Kidney tubule cell (primary cell): ENCODE data around the gene SLC4A2.
A peak's percentile ranks its signal among the peaks of the same experiment; 100 is the strongest.

ENCODE experiments used
- DNase-seq: peaks from one replicate; pipeline ENCODE4 v3.0.0-alpha.2; 2018; ENCODE audit warnings: low spot score

Gene SLC4A2

DNA sequence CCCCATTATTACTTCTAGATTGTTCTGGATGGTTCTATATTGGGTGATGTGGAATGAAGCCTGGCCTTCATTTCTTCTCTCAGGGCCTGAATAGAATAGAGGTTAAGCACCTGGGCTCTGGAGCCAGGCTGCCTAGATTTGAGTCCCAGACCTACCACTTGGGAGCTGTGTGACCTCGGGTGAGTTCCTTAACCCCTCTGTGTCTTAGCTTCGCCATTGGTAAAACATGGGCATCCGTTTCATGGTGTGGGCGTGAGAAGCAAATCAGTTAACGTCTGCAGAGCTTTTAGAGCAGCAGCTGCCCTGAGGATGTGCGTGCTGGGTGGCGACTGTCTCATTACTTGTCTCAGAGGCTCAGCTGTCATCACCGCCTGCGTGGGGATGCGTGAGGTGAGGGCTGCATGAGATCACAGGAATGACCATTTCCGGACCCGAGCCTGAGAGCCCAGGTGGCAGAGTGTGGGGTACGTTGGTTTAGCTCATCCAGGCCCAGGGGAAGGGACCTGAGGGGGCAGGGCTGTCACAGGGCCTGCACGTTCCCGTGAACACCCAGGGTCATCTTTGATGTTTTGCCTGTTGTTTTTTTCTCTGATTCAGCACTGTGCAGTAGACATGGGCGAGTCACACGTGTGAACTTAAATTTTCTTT, 36.6 kb downstream of the SLC4A2 start:
- peak; percentile 45 for DNase-seq

DNA sequence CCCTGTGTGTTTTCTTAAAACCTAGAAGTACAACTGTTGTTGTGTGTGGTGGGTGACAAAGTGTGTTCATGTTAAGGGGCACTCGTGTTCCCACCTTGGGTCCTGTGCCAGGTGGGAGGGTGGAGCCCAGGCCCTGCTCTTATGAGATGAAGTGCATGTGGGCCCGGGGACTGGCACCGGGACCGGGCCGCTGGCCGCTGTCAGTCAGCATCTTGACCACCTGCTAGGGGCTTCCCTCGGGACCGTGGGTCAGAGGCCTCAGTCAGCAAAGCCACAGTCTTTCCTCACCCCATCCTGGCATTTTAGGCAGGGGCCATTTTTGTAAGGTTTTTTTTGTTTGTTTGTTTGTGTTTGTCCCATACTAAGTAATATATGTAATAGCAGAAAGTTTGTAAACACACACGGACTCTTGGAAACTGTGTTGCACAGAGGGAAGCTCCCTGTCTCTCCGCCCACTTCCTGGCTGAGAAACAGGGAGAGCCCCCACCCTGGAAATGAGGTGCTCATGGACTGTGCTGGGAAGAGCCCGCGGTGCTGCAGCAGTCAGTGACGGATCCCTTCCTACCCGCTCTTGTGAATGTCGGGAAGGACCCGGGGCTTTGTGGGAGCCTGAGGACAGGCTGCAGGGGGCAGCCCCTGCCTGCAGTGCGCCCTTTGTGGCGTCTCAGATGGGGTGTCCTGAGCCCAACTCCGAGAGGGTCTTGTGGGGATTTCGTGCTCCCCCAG, 40.3 kb downstream of the SLC4A2 start:
- no peak for DNase-seq

DNA sequence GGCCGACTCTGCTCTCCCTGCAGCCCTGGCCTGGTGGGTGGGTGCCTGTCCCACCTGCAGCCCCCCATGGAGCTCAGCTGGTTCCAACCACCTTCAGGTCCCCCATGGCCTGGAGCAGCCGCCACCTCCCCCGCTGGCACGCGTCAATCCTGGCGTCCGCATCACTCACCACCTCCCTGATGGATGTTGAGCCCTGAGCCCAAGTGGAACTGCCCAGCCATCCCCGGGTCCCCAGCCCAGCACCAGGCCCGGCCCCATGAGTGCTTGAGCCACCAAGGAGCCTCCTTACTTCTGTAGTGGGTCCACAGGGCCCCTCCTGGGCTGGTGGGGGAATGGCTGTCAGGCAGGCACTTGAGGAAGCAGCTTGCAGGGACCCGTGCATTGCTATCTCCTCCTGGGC, 41.5 kb downstream of the SLC4A2 start:
- DNase-seq: no peak

DNA sequence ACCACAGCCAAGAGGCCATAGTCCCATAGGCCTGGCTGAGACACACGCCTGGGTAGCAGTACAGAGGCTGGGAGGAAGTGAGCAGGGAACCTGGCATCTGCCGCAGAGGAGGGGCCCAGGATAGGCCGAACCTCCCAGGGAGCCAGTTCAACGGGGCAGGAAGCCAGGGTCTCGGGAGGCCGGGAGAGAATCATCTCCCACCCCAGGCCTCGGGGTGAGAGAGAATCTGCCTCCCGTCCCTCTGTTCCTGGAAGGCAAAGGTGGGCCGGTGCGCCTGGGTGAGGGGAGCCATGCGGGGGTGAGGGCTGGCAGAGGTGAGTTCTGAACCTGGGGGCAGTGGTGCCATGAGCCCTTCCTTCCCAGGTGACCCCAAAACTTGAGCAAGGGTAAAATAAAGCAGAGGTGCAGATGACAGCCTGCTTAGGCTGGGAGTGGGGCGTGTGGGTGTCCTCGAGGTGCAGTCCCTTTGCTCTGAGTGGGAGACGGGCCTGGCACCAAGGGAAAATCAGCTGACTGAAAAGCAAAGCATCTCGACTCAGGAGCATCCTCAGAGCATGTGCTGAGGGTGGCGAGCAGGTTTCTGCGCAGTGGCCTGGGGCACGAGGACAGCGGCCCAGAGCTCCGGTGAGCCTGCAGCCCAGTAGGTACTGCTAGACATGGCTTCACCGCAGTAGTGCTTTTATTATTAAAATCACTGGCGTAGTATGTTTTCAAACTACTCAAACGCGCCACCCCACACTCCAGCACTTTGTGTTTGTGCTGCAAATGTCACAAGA, 42.4 kb downstream of the SLC4A2 start:
- DNase-seq: no peak

DNA sequence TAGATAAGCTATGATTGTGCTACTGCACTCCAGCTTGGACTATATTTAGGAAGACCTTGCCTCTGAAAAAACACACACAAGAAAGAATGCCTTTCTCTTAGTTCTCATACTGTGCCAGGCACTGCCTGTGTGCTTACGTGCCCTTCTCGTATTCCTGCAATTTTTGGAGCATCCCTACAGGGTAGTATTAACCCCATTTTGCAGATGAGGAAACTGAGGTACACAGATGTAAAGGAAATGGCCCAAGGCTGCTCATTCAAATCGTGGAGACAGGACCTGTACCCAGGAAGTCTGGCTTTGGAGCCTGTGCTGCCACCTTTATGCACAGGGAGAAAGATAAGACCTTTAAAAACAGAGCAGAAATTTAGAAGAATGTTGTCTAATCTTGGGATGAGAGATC, 43.6 kb downstream of the SLC4A2 start:
- DNase-seq: no peak

DNA sequence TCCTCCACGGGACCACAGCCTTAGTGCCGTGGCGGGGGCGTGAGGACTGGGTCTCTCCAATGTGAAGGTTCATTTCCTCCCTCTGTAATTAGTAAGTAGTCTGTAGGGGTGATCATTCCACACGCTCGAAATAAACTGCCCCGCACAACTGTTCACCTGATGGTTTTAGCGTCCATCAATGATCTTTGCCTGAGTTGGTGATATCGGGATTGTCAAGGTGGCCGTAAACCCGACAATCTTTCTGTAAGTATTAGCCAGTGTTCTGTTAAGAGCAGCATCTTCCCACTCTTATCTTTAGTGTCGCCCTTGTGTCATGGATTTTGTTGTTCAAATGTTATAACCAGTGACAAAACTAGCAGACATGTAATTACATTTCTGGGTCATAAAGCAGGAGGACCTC, 44.6 kb downstream of the SLC4A2 start:
- DNase-seq: no peak

DNA sequence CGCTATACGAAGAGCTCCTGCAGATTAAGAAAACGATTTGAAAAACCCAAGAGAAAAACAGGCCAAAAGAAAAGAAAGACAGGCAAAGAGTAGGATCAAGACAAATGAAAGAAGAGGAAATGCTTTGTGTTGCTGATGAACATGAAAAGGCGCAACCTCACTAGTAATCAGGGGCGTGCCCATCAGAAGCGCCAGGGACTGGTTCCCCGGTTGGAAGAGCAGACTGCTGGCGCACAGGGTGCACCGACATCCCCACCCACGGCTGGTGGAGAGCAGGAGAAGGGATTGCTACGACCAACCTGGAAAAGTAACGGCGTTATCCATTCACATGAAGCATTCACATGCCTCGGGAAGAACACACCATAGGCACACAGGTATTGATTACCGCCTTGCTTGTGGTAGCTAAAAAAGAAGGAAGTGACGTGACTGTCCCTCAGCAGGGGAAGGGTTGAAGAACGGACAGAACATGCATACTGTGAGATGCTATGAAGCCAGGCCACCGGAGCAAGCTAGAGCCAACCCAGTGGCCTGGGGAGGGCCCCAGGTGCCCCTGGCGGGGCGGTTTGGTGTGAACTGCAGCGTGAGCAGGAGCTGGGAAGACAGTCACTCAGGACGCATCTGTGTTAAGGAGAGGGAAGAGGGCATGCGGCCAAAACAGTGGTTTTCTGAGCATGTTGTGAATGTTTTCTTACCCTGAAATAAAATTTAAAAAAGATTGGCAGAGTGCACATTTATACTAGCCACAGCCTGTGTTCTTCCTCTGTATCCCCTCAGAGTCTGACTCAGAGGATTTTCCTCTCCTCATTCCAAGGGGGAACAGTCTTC, 45.2 kb downstream of the SLC4A2 start:
- no peak for DNase-seq

DNA sequence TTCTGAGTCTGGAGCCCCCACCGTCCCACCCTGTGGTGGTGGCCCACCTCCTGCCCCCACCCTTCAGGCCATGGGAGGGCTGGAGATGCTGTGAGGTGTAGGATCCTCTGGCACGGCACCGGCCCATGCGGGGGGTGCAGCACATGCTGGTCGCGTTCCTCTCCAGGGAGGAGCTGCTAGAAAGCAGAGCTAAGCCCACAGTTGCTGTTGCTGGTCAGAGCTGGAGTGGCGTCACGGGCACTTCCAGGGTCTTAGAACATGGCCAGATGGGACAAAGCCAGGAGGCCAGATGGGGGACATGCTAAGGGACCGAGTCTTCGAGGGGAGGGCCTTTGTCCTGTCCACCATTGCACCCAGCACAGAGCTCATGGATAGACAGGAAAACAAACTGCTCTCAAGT, 48.5 kb downstream of the SLC4A2 start:
- DNase-seq: no peak

DNA sequence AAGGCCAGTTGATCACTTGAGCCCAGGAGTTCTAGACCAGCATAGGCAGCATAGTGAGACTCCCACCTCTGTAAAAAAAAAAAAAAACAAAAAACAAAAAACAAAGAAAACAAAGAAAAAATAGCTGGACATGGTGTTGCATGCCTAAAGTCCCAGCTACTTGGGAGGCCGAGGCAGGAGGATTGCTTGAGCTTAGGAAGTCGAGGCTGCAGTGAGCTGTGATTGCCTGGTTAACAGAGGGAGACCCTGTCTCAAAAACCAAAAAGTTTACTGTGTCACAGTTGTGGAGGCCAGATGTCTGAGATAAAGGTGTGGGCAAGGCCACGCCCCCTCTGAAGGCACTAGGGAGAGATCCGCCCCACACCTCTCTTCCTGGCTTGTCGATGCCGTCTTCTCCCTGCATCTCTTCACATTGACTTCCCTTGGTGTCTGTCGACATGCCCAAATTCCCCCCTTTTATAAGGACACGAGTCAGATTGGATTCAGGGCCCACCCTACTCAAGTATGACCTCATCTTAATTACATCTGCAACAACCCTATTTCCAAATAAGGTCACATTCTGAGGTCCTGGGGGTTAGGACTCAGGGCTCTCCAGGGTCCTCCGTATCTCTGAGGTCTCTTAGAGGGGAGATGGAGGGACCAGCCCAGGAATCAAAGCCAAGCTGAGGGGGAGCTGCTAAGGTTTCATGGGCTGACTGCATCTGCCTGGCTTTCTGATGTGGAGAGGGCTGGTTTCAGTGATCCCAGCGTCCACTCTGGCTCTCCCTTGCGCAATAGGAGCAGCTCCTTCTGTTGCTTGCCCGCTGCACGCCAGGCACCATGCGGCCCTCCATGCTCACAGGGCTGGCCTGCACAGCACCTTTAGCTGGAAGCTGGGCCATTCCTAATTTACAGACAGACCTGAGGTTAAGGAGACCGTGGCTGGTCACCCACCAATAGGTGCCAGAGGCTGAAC, 50.0 kb downstream of the SLC4A2 start:
- DNase-seq: no peak

DNA sequence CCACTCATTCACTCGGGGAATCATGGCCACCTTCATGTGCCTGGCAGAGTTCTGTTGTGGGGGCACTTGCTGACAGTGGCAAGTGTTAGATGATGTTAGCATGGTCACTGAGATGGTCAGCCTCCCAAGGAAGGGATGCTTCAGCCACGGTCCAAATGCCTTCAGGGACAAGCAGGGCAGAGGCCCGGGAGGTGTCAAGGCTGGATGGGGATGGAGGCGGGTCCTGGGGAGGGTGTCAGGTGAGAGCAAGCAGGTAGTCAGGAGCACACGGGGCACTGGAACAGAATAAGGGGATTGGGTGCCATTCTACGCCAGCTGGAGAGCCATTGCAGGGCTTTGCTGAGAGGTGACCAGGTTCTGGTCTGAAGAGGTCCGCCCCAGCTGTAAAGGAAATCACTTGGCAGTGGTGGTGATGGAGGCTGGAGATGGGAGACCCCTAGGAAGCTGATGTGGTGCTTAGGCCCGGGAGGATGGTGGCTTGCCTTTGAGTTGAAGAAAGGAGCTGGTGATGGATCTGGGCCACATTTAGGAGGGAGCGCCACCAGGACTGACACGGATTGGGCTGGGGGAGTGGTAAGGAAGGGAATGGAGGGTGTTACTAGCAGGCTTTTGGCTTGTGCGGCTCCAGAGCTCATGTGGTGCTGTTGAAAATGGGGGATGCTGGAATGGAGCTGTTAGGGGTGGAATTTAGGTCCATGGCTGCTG, 51.0 kb downstream of the SLC4A2 start:
- DNase-seq: no peak

DNA sequence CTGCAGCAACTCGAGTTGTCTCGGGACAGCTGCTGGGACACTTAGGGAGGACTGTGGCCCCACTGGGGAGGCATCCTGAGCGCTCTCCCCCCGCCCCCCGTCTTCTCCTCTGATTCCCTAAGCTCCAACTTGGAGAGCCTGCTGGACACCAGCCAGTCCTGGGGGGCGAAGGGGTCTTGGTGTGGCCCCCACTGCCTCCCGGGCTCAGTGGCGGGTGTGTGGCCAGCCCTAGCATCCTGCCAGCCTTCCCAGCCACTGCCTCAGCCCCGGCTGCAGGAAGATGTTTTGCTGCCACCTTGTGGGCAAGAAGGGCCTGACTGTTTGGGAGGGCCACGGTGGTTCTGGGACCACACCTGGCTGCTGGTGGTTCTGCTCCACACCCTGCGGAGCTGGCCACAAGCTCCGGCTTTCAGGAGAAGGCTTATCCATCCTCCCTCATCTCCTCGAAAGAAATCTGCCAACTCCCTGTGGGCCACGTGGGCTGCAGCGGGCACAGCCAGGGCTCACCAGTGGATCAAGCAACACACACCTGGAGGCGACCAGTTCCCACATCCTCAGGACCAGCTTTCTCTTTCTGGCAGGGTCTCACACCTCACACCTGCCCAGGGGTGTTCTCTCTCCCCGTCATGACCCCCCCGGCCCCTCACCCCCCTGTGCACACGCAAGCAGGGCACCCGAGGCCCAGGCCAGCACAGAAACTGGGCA, 51.7 kb downstream of the SLC4A2 start:
- DNase-seq: peak; percentile 75

DNA sequence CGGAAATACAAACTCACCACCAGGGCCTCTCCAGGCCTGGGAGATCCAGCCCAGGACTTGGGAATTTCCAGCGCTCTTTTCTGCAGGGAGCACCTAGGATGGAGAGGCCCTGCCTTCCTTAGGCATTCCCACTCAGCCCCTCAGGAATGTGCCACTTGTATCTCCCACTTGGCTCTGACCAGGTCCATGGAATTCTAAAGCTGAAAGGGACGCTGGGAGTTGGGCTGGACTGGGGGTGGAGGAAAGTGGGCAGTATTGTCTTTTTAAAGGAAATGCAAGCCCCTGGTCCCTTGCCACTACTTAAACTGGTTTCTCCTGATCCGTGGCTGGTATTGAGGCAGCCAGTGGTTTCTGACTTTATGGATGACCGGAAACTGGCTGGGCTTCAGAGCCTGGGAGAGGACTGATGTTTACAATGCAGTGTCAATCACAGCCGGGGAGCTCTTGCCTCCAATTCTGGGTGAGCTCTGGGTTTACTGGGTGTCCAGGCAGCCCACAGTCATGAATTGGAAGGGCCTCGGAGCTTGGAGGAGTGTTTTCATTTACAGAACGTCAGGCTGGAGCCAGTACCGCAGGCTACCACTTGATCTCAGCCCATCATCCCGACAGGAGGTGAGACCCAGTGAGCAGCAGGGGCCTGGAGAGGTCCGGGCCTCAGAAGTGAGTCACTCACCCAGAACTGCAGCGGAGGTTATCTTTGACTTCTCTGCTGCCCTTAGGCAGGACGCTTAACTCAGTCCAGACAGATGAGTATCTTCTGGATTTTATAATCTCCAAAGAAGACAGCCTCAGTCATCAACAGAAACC, 54.2 kb downstream of the SLC4A2 start:
- DNase-seq: peak; percentile 93

DNA sequence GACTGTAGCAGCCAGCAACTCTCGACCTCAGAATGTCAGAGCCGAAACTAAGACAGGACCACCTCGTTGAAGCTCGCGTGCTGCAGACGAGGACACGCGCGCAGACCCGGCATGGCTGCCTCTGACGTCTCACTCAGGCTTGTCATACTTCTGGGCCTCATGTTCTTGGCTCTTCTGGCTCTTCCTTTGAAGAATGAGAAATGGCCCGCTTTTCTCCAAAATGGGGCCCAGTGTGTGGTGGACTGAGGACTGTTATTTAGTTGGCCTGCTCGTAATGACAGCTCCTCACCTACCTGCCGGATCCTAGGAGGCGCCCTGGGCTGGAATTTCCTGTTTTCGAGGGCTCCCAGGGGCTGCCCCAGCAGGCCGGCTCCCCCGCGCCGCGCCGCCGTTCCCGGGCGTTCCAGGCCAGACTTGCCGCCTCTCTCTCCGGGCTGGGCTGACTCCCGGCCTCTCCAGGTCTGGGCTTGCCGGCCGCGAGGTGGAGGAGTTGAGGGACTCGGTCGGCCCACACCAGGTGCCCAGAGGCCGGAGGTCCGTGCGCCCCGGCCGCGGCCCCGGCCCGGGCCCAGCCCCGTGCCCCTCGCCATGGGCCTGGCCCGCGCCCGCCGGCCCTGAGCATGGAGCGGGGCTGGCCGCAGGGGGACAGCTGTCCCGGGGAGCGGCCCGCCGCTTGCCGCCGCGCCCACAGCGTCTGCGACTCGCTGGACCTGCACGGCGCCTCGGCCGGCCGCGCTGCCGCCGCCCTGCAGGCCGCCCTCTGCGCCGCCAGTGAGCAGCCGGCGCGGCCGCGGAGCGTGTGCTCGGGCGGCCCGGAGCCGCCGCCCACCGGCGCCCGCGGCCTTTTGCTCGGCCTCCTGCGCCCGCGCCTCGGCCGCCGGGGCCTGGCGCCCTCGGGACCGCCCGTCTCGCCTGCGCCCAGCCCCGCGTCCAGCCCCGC, 55.0 kb downstream of the SLC4A2 start:
- DNase-seq: peak; percentile 44

DNA sequence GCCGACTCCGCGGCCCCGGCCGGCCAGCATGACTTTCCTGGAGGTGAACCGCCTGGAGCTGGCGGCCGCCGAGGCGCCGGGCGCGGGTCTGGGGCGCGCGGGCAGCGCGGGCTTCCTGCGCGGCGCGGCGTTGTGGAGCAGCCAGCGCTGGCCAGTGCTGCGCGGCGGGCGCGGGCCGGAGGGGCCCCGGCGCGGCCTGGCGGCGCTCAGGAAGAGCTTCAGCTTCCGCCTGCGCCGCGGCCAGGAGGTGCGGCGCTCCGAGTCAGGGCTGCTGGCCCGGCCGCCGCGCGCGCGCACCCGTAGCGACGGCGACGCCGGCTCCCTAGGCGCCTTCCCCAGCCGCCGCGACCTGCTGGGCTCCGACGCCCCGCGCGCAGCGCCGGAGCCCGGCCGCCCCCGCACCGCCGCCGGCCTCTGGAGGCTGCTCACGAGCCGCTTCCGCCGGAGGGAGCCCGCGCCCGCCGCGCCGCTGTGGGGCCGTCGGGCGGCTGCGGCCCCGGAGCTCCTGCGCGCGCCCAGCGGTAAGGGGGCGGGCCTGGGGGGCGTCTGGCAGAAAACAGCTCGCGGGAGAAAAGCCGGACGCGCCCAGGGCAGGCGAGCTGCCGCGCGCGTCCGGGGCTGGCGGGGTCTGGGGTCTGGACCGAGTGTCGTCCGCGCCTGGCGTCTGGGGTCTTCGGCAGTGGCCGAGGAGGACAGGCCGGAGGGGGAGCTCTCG, 55.9 kb downstream of the SLC4A2 start:
- peak; percentile 26 for DNase-seq

DNA sequence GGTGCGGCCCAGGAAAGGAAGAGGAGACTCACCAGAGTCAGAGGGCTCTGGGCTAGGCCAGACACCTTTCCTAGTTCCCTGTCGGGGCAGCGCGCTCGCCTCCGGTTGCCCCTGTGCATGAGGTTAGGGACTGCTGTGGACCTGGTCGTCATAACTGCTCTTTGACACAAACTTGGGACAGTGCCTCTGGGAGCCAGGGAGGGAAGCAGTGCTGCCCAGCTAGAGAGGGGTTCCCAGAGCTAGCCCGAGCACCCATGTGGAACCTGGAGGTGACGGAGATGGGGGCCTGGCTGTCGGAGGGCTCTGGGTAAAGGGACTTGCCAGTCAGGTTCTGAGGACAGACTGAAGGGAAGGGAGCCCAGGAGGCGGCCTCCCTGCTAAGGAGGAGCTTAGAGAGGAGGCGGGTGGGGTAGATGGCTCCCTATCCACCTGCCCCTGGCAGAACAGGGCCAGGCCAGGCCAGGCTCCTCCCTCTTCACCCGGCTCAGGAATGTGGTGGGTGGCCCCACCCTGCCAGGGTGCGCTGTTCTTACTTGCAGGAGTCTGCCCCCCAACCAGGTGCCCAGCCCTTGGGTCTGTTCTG, 56.5 kb downstream of the SLC4A2 start:
- peak; percentile 90 for DNase-seq

DNA sequence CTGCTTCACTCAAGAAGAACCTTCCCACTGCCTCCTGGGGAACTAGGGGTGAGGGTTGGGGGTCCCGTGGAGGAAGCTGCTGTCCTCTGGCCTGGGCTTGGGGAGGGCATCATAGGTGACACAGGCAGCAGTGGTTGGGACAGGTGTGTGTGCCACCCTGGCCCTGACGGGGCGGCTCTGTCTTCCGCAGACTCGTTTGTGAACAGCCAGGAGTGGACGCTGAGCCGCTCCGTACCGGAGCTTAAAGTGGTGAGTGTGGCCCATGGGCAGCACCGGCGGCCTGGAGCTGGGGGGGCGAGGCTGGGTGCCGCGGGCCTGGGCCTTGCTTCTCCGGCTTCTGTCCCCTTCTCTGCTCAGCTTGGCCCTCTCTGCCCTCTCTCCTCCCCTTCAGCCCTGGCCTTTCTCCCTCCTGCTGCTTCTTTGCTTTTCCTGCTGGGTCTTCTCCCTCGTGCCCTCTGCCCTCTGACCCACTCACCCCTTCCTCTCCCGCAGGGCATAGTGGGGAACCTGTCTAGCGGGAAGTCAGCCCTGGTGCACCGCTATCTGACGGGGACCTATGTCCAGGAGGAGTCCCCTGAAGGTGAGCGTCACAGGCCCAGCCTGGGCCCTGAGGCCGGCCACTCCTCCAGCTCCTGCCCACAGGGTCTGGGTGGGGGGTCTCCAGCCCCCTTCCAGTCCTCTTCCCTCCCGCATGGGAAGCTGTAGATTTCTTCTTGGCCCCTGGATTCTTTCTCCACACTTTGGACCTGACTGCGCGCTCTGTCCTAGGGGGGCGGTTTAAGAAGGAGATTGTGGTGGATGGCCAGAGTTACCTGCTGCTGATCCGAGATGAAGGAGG, 57.4 kb downstream of the SLC4A2 start:
- no peak for DNase-seq
